ENCODE data around the gene C1orf74.
"Not testable (repeated sequence)": the region's sequence is repeated elsewhere in the genome, so short reads cannot be mapped to it uniquely, and the experiment has no call there.

The C1orf74 gene

DNA sequence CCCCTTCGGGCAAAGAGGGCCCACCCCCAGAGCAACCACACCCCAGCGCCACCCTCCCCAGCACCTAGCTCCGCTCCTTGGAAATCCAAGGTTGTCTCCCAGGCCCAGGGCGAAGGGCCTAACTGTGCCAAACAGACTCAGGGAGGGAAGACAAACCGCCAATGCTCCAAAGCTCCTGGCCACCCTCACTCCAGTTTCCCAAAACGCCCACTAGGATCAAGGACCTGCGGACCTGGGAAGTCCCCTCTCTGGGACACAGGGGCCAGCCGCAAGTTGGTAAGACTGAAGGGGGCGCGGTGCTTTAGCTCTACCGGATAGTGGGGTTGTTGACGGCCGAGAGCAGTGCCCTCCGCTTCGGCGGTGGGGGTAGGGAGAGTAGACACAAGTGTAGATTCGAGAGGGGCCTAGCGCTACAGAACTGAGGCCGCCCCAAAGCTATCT lies 21.0 kb upstream of the C1orf74 start:
- DNase-seq: no peak

DNA sequence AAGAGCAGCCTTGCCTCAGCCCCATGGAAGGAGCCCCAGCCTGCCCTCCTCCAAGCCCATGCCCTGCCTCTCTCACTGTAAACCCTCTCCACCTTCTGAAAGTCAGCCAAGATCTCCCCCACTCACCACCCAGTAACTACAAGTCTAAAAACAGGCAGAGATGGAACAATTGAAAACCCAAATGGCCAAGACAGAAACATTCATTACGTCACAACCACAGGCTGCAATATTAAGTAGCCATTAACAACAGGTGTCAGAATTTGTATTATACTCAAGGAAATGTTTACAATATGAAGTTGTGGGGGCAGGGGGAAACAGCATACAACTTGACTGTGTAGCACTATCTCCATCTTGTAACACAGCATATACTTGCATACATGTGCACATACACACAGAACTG lies 19.2 kb upstream of the C1orf74 start:
- DNase-seq: no peak

DNA sequence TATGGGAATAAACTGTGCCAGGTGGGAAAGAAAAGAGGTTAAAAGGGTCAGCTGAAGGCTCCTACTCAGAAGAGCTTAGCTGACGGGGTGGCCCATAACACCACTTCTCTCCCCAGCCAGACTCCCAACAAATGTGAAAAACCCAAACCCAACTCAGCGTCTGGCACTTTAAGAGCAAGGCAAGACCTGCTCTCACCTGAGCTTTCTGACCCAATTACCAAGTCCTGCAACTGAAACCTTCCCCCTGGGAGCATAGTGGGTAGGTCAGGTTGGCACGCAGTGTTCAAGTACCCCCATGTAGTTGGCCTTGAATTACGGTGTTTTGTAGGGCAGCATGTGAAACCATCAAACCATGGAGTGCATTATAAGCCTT lies 18.4 kb upstream of the C1orf74 start:
- DNase-seq: no peak

DNA sequence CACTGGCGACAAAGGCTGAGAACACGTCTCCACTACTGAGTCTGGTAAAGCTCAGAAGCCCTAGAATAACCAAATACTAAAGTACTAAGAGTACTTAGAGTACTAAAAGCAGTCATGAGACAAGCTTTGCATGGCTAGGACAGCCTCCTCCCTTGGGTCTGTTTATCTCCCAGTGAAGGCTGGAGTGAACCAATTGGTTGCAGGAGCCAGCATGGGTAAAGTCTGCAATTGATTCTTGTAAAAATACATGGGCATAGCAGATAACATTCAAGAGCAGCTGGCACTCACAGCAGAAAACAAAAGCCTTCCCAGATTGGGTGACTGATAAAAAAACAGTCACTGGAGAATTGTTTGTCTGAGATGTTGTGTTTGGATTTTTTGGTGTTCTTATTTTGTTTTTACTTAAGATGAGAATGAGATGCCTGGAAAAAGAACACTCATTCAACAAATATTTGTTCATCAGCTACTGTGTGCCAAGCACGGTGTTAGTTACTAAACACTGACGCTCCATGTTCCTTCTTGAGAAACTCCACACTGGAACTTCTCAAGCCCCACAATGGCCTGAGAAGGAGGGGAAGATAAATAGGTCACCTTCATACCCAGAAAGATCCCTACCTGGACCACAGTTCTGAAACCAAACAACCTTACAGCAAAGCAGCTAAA lies 17.9 kb upstream of the C1orf74 start:
- no peak for DNase-seq

DNA sequence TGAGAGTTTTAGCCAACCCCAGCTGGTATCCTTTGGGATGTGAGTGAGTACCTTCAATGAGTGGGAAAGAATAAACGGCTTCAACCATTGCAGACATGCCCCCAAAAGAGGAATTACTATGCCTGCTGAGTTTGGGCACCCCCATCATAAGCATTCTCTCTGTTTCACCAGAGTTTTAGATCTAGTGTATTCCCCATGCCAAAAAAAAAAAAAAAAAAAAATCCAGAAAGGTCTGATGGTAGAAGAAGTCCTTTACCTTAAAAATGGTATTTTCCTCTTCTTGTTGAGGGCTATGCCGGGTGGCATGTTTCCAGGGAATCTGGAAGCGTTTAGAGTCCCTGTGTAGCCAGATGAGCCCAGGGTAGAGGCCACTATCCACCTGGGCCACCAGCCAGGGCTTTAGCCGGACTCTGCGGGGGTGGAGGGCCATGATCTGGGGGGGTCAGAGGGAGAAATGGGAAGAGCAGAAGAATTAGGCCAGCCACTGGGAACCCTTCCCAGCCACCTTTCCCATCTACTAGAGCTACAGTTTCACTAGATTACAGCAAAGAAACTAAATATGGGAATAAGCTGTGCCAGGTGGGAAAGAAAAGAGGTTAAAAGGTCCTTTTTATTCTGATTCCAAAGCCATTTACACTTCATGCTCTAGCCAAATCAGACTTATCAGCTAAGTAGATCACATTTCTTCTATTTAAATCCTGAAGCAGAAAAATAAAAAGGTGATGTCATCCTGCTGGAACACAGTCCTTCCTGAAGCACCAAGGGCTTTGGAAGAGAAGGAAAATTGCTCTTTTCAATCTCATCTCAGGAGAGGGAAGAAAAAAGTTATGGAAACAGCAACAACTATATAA lies 16.9 kb upstream of the C1orf74 start:
- no peak for DNase-seq

DNA sequence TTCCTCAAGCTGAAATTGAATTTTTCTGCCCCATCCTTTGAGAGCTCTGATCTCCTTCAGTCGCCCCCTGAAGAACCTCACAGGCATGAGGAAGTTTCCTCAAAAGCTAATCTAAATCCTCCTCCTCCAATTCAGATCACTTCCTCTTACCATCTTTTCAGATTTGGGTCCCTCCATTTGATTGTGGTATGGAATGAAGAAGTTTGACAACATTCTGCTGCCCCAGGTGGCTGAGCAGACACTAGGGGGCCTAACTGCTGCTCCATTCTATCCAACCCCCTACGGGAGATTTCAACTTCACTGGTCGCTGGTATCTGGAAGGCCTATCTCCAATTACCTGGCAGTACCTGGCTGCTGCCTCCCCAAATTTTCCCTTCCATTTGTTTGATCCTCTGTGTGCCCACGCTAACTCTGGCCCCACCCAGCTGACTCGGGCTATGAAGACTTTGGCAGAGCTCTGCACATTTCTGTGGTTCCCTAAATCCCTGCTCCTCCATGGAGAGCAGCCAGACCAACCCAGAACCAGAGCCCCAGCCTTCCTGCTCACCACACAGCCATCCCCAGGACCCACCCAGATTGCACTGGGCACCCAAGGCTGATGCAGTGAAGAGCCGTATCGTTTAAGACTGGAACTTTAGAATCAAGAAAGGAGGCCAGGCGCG lies 13.8 kb upstream of the C1orf74 start:
- no peak for DNase-seq

DNA sequence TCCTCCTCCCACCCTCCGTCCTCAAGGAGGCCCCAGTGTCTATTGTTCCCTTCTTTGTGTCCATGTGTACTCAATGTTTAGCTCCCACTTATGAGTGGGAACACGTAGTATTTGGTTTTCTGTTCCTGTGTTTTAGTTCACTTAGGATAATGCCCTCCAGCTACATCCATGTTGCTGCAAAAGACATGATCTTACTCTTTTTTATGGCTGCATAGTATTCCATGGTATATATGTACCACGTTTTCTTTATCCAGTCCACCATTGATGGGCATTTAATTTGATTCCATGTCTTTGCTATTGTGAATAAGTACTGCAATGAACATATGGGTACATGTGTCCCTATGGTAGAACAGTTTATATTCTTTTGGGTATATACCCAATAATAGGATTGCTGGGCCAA lies 9.4 kb upstream of the C1orf74 start:
- not testable (repeated sequence) for DNase-seq

DNA sequence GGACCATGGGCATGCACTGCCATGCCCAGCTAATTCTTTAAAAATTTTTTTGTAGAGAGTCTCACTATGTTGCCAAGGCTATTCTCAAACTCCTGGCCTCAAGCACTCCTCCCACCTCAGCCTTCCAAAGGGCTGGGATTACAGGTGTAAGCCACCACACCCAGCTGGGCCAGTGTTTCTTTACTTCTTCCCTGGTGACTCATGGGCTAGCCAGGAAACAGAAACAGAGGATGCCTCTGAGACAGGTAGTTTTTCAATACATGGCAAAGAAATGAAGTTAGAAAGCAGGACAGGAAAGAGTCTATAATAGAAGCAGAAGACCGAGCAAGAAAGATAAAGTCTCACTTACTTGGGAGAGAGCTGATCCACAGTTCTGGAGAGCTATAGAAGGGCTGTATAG lies 7.6 kb upstream of the C1orf74 start:
- no peak for DNase-seq

DNA sequence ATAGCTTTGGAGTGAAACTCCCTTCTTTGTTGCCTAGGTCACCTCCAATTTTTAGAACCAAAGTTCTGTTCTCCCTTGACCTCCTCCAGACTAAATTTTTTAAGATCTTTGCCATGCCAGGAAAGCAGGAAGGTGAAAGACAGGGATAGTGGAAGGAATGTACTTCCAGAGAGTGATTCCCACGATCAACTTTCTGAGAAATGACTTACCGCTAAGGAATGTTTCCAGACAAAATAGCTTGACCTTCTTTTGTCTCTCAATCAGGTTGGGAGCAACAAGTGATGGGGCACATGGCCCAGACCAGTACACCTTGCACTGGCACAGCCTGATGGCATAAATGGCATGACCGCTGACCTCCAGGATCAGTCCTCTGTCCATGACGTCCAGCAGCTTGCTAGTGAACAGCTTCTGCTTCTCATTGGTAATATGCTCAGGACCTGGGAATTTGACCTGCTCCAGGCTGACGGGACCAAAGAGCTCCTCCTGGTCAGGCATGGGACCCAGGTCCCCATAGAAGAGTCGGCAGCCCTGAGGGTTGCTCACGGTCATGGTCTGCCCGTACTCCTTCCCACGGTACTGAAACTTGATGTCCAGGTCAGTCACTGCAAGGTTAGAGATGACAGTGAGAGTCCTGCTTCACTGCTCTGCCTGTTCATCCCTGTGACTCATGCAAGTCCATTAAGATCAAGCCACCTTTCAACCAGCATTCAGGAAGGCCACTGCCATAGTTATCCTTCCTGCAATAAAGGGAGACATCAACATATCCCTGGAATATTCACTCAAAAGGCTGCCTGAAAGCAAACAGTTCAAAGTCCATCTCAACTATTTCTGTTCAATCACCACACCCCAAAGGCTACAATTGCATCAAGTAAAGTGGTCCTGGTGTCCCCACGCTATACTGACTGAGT lies 6.2 kb upstream of the C1orf74 start:
- DNase-seq: no peak

DNA sequence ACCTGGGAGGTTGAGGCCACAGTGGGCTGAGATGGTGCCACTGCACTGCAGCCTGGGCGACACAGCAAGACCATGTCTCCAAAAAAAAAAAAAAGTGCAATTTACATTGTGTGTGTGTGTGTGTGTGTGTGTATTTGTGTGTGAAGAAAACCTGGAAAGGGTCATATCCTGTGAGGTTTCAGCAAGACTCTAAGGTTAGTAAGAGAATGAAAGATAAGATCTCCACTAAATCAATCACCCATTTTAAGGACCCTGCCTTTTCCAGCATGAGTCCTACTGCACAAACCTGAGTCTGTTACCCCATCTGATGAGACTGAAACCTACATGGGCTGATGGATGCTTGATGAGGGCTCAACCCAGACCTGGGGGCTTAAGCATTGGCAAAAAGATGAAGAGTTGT lies 4.9 kb upstream of the C1orf74 start:
- no peak for DNase-seq

DNA sequence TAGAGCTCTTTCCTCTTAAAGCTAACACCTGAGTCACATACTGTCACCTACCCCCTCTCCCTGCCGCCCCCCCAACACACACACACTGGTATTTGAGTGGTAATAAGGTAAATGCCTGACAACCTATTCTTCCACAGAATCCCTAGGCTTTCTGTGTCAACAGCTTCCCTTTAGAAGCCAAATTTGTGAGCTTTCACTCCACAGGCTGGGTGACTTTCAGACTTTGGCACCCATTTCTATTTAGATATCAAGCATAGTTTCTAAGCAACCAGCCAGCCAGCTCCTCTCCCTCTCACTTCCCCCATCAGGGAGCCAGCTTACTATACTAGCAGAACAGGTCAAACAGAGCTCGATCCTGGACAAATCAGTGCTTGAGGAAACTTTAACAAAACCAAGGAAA lies 3.2 kb upstream of the C1orf74 start:
- no peak for DNase-seq

DNA sequence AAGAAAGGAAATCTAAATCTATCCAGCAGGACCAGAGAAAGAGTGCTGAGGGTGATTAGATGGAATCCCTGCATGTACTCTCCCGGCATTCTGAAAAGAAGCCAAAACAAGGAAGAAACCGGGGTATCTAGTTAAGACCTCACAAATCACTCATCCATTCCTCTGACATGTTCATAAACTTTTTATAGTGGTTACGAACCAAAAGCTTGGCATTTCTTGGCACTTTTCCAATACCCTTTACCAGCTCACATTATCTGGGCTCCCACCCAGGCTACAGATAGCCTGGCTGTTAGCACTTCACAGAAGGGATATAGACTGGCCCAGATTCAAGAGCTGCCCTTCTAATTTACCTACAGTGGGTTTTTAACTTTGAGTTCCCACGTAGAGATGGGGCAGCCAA lies 1.8 kb upstream of the C1orf74 start:
- no peak for DNase-seq

DNA sequence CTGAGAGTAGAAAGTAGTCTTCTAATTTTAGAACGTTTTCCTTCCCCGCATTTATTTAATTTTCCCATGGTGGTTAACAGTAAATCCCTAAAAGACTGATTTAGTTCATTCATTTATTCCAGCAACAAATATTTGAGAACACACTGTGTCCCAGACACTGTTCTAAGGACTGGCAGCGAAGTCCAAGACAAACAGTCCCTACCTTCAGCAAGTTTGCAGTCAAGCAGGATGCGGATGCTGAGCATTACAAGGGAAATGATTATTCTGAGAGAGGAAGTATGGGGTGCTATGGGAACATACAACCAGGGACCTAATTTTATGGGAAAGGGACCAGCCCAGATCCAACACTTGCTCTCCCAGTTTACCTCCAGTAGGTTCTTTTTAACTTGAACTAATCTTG lies 1.2 kb upstream of the C1orf74 start:
- DNase-seq: no peak

DNA sequence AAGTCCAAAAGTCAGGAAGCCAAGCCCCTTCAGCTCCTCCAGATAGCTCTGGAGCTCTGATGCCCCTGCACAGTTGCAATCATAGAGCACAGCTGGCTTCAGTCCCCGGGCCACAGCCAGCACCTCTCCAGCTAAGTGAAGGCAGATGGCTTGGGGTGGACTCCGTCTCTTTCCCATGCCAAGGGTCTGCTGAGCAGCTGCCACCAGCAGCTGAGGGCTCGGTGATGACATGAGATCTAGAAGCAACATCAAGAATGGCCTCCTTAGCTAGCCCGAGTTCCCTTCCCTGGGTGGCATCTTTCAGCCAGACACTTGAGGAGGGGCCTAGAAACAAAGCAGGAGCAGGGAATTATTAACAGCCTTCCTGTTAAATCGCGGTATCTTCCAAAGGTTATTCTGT lies 973 bp downstream of the C1orf74 start:
- no peak for DNase-seq

DNA sequence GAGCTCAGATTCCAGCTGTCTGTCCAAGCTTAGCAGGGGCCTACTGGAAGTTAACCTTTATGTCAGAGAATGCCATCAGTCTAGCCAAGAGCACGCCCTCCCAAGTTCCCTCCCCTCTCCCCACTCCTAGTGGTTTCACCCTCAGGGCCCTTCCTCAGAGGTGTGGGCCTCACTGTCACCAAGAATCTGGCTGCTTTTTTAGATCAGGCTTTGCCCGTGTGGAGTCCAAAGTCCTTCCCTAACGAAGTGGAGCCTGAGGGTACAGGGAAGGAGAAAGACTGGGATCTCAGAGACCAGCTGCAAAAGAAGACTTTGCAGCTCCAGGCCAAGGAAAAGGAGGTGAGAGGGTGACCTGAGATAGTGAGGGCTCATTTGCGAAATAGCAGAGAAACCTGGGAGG lies 4.1 kb downstream of the C1orf74 start:
- no peak for DNase-seq

DNA sequence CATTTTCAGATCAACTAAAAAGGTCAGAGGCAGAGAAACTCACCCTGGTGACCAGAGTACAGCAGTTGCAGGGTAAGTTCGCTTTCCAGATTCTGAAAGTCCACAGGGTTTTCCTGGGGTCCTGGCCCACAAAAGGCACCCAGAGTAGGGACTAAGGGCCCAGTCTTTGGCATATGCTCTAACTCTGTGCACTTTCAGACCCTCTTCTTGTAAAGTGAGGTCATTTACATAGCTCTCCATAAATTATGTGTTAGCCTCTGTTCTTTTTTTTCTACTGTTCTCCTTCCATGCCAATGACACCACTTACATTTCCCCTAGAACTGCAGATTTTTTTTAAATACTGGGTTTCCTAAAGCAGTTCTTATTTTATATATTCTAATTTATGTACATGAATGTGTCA lies 6.3 kb downstream of the C1orf74 start:
- DNase-seq: no peak

DNA sequence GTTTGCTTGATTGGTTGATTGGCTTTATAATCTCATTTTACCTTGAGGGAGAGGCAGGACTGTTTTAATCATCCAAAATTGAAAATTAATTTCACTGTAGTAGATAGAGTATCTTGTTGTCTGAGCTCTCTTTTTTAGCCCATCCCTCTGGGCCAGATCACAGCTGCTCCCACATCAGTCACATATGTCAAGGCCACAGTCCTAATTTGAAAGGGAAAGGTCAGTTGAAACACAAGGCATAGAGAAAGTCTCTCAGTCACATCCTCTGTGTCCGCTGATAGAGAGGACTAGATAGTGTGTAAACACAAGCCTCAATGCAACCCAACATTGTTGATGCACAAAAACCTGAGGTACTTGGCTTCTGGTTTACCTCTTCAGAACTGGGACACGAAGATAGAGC lies 6.8 kb downstream of the C1orf74 start:
- no peak for DNase-seq

DNA sequence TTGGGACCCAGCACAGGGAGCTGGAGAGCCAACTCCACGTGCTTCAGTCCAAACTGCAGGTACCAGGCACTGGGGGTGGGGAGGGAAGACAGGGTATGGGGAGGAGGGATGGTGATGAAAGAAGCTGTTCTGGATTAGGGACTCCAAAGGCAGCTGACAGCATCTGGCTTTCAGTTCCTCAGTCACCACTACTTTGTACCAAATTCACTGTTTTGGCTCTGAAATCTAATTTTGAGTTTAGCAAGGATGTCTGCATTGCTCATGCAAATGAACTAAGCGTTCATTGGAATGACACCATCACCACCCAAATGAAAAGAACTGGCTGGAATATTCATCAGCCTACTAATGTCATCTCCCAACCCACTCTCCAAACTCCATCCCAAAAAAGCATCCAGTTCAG lies 8.7 kb downstream of the C1orf74 start:
- no peak for DNase-seq

DNA sequence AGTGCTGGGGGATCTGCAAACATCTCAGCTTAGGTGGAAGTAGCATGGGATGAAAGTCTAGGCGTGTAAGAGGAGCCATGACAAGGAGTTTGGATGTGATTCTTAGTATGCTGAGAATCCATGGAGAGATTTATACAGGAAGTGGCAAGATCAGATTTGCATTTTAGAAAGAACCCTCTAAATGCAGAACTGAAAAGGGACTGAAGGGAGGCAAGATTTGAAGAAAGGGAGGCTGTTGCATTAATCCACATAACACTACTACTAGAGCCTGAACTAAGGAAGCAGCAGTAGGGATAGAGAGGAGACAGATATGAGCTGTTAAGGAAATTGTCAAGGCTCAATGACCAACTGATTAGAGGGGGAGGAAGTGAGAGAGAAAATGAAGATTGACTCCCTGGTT lies 9.8 kb downstream of the C1orf74 start:
- no peak for DNase-seq

DNA sequence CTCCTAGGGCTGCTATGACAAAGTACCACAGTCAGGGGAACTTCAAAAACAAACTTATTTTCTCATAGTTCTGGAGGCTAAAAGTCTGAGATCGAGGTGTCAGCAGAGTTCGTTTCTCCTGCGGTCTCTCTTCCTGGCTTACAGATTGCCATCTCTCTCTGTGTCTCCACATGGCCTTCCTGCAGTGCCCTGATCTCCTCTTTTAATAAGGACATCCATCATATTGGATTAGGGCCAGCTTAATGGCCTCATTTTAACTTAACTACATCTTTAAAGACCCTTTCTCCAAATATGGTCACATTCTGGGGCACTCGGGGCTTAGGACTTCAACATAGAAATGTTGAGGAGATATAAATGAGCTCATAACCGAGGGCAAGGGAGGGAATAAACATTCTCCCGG lies 12.2 kb downstream of the C1orf74 start:
- DNase-seq: no peak

DNA sequence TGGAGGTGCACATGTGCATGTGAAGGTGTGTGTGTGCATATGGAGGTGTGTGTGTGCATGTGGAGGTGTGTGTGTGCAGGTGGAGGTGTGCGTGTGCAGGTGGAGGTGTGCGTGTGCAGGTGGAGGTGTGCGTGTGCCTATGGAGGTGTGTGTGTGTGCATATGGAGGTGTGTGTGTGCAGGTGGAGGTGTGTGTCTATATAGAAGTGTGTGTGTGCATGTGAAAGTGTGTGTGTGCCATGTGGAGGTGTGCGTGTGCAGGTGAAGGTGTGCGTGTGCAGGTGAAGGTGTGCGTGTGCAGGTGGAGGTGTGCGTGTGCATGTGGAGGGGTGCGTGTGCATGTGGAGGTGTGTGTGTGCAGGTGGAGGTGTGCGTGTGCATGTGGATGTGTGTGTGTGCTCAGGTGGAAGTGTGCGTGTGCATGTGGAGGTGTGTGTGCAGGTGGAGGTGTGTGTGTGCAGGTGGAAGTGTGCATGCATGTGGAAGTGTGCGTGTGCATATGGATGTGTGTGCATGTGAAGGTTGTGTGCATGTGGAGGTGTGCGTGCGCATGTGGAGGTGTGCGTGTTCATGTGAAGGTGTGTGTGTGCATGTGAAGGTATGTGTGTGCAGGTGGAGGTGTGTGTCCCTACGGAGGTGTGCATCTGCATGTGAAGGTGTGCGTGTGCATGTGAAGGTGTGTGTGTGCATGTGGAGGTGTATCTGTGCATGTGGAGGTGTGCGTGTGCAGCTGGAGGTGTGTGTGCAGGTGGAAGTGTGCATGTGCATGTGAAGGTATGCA lies 13.5 kb downstream of the C1orf74 start:
- no peak for DNase-seq

DNA sequence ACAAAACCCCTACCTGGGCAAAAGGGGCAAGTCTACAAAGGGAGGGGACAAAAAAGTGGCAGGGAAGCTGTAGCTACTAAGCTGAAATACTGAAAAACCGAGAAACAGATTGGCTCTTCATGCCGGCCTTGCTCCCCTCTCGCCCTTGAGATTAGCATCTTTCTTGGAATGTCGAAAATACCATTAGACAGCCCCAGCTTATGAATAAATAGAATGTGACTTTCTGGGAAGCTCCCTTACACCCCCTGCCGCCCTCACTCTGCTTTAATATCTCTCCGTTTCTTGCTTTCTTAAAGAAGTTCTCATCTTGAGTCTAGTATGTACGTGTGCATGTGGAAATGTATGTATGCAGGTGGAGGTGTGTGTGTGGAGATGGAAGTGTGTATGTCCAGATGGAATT lies 14.4 kb downstream of the C1orf74 start:
- DNase-seq: no peak
